Measurements from ENCODE around the gene SLC27A4.

Gene SLC27A4

GRCh38 chr9:128392302-128393144 is 52.2 kb downstream of the SLC27A4 start:
- no peak for DNase-seq

- no peak for DNase-seq
Observed at GRCh38 chr9:128393145-128393775, 52.9 kb downstream of the SLC27A4 start.

DNA sequence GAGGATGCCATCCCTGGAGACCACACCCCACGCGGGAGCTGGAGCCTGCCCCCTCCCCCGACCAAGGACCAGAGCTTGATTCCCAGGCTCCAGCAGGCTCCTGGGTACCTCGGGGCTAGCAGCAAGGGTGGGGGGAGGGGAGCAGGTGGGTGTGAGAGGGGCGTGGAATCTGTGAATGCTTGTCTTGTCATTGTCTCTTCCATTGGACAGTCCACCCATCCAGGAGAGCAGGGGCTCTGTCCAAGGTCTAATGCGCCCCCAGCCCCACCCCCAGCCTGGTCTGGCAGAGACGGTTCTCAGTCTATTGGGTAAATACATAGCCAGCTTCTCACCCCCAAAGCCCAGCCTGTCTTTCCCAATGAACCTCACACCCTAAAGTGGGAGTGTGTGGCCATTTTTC is 53.6 kb downstream of the SLC27A4 start:
- no peak for DNase-seq

DNA sequence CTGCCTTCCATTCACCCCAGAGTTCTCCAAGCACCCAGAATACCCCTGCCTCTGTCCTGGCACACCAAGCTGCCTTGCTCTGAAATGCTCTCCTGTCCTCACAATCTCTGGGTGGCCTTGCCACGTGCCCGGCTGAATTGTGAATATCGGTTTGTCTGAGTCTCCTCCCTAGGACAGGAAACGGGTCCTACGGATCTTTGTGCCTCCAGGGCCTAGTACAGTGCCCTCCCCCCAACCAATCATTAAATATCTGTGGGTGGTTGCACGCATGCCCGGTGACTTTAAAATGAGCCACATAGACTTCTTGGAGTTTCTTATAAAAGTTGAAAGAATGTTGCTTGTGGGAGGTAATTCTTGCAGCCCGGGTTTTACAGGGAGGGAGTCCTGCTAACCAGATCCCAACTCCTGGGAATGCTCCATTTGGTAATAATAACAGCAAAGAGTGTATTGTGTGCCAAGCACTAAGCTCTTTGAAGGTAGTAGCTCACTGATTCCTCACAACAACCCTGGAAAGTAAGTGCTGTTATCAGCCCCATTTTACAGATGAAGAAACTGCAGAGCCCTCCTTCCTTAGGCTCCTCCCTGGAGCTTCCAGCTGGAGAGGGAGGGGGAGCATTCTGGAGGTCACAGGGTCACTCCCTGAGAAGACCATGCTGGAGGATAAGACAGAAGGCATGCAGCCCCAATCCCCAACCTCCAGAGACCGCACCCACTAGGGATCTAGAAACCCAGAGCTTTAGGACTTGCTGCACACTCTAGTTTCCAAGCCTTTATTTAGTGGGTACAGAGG is 54.2 kb downstream of the SLC27A4 start:
- DNase-seq = no peak

DNA sequence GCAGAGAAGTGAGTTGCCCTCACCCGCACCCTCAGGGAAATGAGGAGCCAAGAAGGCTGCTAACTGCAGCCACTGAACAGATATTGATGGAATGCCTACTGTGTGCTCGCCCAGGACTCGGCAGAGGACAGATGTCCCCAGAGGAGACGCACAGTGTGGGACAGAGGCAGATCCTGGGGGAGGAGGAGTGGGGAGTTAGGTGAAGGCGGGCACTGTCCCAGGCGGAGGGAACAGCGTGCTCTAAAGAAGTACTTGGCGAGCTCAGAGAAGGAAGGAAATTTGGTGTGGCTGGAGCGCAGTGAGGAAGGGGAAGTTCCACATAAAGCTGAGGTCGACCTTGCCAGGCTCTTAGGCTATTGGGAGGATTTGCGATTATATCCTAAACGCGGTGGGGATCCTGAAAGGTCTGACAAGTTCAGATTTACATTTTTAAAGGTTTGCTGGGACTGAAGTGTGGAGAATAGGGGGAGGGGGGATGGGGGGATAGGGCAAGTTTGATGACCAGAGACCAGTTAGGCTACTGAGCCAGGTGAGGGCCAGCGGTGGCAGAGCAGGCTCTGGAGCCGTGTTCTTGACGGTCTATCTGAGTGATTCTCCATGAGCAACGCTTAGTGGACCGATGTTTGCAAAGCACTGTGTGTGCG is 56.8 kb downstream of the SLC27A4 start:
- no peak for DNase-seq

- no peak for DNase-seq
Observed at GRCh38 chr9:128397831-128398230, 57.5 kb downstream of the SLC27A4 start.

- DNase-seq = no peak
Observed at GRCh38 chr9:128399861-128400260, 59.5 kb downstream of the SLC27A4 start.

DNA sequence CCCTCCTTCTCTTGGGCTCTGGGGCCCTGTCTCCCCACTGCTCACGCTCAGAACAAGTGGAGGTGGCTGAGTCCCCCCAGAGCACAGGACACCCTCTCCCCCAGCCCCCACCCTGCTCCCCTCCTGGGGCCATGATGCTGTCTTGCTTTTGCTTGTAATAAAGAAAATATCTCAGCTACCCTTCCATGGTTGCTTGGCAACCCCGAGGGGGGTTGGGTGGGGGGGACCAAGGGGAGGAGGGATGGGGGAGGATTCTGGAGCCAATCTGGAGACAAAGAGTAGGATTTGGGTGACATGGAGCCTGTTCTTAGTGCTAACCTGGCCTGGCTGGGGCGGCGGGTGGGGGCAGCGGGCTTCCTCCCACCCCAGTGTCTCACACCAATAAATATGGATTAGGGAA is 64.2 kb downstream of the SLC27A4 start:
- DNase-seq = no peak

DNA sequence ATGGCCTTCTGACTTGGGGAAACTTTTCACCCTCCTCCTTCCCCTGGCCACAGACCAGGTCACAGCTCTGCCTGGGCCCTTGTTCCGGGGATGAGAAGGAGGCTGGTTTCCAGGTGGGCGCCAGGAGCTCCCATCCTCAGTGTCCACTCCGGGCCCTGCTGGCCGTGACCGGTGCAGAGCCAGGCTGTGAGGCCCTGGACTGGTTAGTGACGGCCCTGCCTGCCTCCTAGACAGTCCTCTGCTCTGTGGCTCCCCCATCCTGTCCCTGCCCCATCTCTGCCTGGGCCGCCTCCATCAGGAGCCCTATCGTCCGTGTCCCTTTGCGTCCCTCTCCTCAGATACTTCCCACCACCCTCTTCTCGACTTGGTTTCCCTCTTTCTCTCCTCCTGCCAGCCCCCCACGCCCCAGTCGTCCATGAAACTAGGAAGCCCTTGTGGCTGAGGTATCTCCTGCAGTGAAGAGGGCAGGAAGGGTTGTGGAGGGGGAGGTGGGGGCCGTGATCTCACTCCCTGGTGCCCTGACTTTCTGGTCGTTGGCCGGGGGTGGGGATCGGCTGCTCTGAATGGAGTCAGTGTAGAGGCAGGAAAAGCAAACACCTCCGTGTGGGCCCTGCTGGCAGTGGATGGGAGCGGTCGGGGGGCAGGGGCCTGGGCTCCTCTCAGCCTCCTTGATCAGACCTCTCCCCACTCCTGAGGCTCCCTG is 64.9 kb downstream of the SLC27A4 start:
- DNase-seq = no peak

DNA sequence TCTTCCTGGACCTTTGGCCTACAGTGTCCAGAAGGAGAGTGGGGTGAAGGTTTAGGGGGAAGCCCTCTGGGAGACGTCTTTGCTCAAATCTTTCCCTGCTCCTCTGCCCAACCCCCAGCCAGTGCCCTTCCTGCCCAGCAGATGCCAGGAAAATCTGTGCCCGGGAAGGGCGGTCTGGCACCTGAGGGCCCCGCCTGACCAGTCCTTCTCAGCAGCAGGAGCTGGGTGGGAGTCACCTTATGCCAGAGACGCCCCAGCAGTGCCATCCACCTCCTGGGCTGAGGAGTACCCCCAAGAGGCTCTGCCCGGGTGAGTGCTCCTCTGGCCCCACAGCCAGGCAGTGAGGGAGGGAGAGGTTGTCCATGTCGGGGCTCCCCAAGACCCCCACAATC is 65.4 kb downstream of the SLC27A4 start:
- DNase-seq = no peak

DNA sequence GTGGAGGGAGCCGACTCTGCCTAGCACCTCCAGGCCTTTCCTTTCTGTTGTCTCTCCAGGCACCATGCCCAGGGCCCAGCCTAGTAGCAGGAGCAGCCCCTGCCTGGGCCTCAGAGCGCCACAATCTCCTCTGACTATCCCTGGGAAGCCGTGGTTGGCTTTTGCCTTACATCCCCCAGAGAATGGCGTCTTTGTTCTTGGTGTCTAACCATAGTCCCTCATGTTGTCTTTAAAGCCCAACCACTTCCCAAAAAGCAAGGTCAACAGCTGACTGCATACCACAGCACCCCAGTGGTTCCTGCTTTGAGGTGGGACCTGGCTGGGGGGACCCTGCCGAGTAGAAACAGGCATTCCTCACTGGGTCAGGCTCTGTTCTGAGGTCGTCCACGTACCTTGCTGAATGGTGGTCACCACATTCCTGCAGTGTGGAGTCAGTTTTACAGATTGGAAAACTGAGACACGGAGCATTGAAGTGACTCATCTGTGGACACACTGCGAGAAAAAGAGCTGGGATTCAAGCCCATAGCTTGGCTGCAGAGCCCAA is 66.6 kb downstream of the SLC27A4 start:
- no peak for DNase-seq

- DNase-seq = no peak
Observed at GRCh38 chr9:128408963-128409431, 68.7 kb downstream of the SLC27A4 start.

- DNase-seq = no peak
Observed at GRCh38 chr9:128409450-128409849, 69.1 kb downstream of the SLC27A4 start.

GRCh38 chr9:128409978-128410377 is 69.7 kb downstream of the SLC27A4 start:
- no peak for DNase-seq
